Thyroid gland (tissue), 4 donors: ENCODE results near the gene TMEM30A. TPM values are rescaled to one million over a fixed set of nuclear protein-coding genes. Genes with fewer than 3 reads are reported as not detected.

ENCODE experiments used
- DNase-seq, 2 donors: peaks; one replicate each; pipeline ENCODE4 v3.0.0-alpha.2; 2019
- H3K27ac ChIP-seq, 3 donors: fragments of 200-600 bp; sonication (generic); 1 replicate in 2 of 3; 2 replicates in 1 of 3; pipeline ENCODE4 v1.5.1; 2016 to 2019; ENCODE audit warnings: mild to moderate bottlenecking in 1 of 3, moderate library complexity in 1 of 3
- H3K27me3 ChIP-seq: fragments of 200-600 bp; sonication (generic); one replicate; pipeline ENCODE4 v1.5.1; 2019
- H3K36me3 ChIP-seq, 2 donors: fragments of 200-600 bp; sonication (generic); one replicate each; pipeline ENCODE4 v1.5.1; 2016 to 2019
- H3K4me1 ChIP-seq, 2 donors: fragments of 200-600 bp; sonication (generic); one replicate each; pipeline ENCODE4 v1.5.1; 2017 to 2019
- H3K4me3 ChIP-seq, 3 donors: fragments of 200-600 bp; sonication (generic); replicated peaks in 1 of 3; 1 replicate in 2 of 3; 2 replicates in 1 of 3; pipeline ENCODE4 v1.5.1; 2016; ENCODE audit warnings: mild to moderate bottlenecking in 1 of 3
- H3K9me3 ChIP-seq: fragments of 200-600 bp; sonication (generic); one replicate; pipeline ENCODE4 v1.5.1; 2017
- POLR2A ChIP-seq, 2 donors: fragments of 450-650 bp; IDR thresholded peaks; one replicate each; pipeline ENCODE4 v1.6.1; 2017; ENCODE audit warnings: antibody characterized with exemption in 2 of 2, mild to moderate bottlenecking in 2 of 2, moderate library complexity in 1 of 2
- WGBS, 2 donors: methylation state at CpG; one replicate each; pipeline ENCODE4 v1.1.5; 2017; 5-methylcytosine and 5-hydroxymethylcytosine counted together
- intact Hi-C: fragments of 100-400 bp; cut with DNase I; formaldehyde crosslinking; loops from one replicate; pipeline ENCODE4 v1.15.1; 2023
- total RNA-seq, 4 donors: library from RNA; depleted of rRNA; stranded (reverse); fragments of >200 nt; gene quantifications; one replicate each; pipeline ENCODE4 v1.2.3, GENCODE V29; 2016
- TF ChIP-seq, protein P1 (sequence below), 6 experiments: fragments of 200-600 bp in 3 of 6; fragments of 450-650 bp in 3 of 6; sonication (generic) in 3 of 6; IDR thresholded peaks; one replicate each; pipeline ENCODE4 v1.5.1; 2016 to 2019; ENCODE audit warnings: antibody characterized with exemption in 6 of 6, mild to moderate bottlenecking in 2 of 6, inconsistent platforms in 1 of 6, moderate library complexity in 1 of 6

TMEM30A gene
- total RNA-seq, 4 donors from 2014 or later: 82.0 to 142 (median 103) TPM

- no peak for DNase-seq
- Histone ChIP-seq H3K9me3 (no peaks in the 10 kb centered on the region), H3K36me3 (no peaks in the 10 kb centered on the region), H3K4me3 (no peak overlapping the region), H3K4me1 (peaks cover under 1 to 1% of the 10 kb centered on the region in 2 donors), H3K27ac (no peak overlapping the region), H3K27me3 (no peaks in the 10 kb centered on the region)
- intact Hi-C loops: no loop called here
- TF ChIP-seq POLR2A (IDR thresholded peaks at IDR 0.05): no peak
- TF ChIP-seq, protein P1, sequence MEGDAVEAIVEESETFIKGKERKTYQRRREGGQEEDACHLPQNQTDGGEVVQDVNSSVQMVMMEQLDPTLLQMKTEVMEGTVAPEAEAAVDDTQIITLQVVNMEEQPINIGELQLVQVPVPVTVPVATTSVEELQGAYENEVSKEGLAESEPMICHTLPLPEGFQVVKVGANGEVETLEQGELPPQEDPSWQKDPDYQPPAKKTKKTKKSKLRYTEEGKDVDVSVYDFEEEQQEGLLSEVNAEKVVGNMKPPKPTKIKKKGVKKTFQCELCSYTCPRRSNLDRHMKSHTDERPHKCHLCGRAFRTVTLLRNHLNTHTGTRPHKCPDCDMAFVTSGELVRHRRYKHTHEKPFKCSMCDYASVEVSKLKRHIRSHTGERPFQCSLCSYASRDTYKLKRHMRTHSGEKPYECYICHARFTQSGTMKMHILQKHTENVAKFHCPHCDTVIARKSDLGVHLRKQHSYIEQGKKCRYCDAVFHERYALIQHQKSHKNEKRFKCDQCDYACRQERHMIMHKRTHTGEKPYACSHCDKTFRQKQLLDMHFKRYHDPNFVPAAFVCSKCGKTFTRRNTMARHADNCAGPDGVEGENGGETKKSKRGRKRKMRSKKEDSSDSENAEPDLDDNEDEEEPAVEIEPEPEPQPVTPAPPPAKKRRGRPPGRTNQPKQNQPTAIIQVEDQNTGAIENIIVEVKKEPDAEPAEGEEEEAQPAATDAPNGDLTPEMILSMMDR (IDR thresholded peaks at IDR 0.05): no peak
- 75 to 77% methylated on average over 2 of the region's 2 CpGs for WGBS, 2 donors
Observed at GRCh38 chr6:75213732-75214131, 70.9 kb downstream of the TMEM30A start.

GRCh38 chr6:75213112-75213511, 71.5 kb downstream of the TMEM30A start:
- Histone ChIP-seq H3K27ac (no peak overlapping the region), H3K4me1 (peaks cover 6 to 7% of the 10 kb centered on the region in 2 donors), H3K27me3 (no peaks in the 10 kb centered on the region), H3K4me3 (no peak overlapping the region), H3K36me3 (no peaks in the 10 kb centered on the region), H3K9me3 (no peaks in the 10 kb centered on the region)
- DNase-seq: no peak
- WGBS, 2 donors: 20 to 23% methylated on average over 1 of the region's 1 CpG
- no peak for TF ChIP-seq POLR2A (IDR thresholded peaks at IDR 0.05)
- TF ChIP-seq, protein P1 (IDR thresholded peaks at IDR 0.05): no peak
- intact Hi-C loops: no loop called here

- intact Hi-C loops: no loop called here
- H3K4me3 ChIP-seq: no peak overlapping the region
- DNase-seq: no peak
- H3K27ac ChIP-seq: no peak overlapping the region
- no peaks in the 10 kb centered on the region for H3K36me3 ChIP-seq
- H3K9me3 ChIP-seq: no peaks in the 10 kb centered on the region
- WGBS, 2 donors: 17 to 18% methylated on average over 3 of the region's 3 CpGs
- peaks cover 12 to 16% of the 10 kb centered on the region in 2 donors for H3K4me1 ChIP-seq
- TF ChIP-seq POLR2A (IDR thresholded peaks at IDR 0.05): no peak
- TF ChIP-seq, protein P1 (IDR thresholded peaks at IDR 0.05): no peak
- no peaks in the 10 kb centered on the region for H3K27me3 ChIP-seq
Observed at GRCh38 chr6:75211920-75212590, 72.5 kb downstream of the TMEM30A start.

DNA sequence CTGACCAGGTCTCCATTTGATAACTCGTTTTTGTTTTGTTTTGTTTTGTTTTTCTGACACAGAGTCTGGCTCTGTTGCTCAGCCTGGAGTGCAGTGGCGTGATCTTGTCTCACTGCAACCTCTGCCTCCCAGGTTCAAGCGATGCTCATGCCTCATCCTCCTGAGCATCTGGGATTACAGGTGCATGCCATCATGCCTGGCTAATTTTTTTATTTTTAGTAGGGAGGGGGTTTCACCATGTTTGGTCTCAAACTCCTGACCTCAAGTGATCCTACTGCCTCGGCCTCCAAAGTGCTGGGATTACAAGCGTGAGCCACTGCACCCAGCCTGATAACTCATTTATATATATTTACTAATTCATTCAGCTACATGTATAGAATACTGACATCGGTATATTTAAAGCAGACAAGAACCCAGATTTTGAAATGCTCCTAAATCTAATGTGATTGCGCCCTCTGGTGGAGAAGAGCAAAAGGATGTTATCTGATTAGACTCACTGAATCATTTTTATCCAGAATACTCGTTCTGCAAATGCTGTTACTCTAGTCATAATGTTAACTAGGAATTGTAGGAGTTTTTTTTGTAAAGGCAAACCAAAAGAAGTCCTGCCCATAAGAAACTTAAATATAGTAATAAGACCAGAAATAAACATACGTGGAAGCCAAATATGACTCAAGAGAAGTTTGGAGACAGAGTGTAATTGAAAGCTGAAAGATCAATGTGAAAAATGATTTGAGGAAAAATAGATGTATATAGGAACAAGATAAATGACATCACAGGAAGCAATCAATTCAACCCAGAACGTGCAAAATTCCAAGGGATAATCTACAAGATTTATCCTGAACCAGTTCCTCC, 73.5 kb downstream of the TMEM30A start:
- WGBS, 2 donors: 21 to 26% methylated on average over 10 of the region's 10 CpGs
- TF ChIP-seq, protein P1 (IDR thresholded peaks at IDR 0.05): peak; percentile 38 to 79 (median 68)
- TF ChIP-seq POLR2A (IDR thresholded peaks at IDR 0.05): no peak
- DNase-seq: peak; percentile 36 to 51
- peaks cover 20 to 26% of the 10 kb centered on the region in 2 donors for H3K4me1 ChIP-seq
- H3K27me3 ChIP-seq: no peaks in the 10 kb centered on the region
- intact Hi-C loops: no loop called here
- H3K9me3 ChIP-seq: no peaks in the 10 kb centered on the region
- H3K4me3 ChIP-seq: no peak overlapping the region
- H3K36me3 ChIP-seq: no peaks in the 10 kb centered on the region
- H3K27ac ChIP-seq: no peak overlapping the region
